A673 (cell line): Measurements from ENCODE around the gene ANKRD44. TPM values are rescaled to one million over a fixed set of nuclear protein-coding genes. Genes with fewer than 3 reads are reported as not detected.

Source experiments
- BruUV-seq: library from RNA; stranded (reverse); fragments of 400-500 nt; replicated peaks from 2 replicates; lab custom pipeline; 2021; lab: Mats Ljungman, UMichigan
- CTCF ChIA-PET: fragments of 300-600 bp; sonication (Branson Sonifier 250); formaldehyde crosslinking; loops from one replicate; lab custom pipeline; 2022; ENCODE audit warnings: antibody characterized with exemption; lab: Charles Lee
- POLR2A ChIA-PET: fragments of 300-600 bp; sonication (Branson Sonifier 250); formaldehyde crosslinking; loops from one replicate; lab custom pipeline; 2022; ENCODE audit warnings: antibody characterized with exemption; ENCODE audit not compliant: low non-redundant PET; lab: Charles Lee
- DNase-seq: peaks from one replicate; pipeline ENCODE4 v3.0.0-alpha.2; 2015; ENCODE audit warnings: low spot score
- H3K27ac ChIP-seq: fragments of 200-600 bp; sonication (generic); 2 replicates; pipeline ENCODE4 v1.5.1; 2016; ENCODE audit warnings: mixed run types, low read depth, mild to moderate bottlenecking, mixed read lengths, antibody characterized with exemption, low read length; ENCODE audit not compliant: poor library complexity, severe bottlenecking
- H3K27me3 ChIP-seq: fragments of 200-600 bp; sonication (generic); replicated peaks from 2 replicates; pipeline ENCODE4 v1.6.1; 2017; ENCODE audit warnings: mixed run types, low read depth, mild to moderate bottlenecking, mixed read lengths, antibody characterized with exemption, low read length; ENCODE audit not compliant: insufficient read depth, poor library complexity
- H3K36me3 ChIP-seq: fragments of 200-600 bp; sonication (generic); 2 replicates; pipeline ENCODE4 v1.6.1; 2016; ENCODE audit warnings: mixed run types, mild to moderate bottlenecking, mixed read lengths, antibody characterized with exemption, low read length; ENCODE audit not compliant: insufficient read depth, poor library complexity, severe bottlenecking
- H3K4me1 ChIP-seq: fragments of 200-600 bp; sonication (generic); 2 replicates; pipeline ENCODE4 v1.6.1; 2017; ENCODE audit warnings: mixed run types, mild to moderate bottlenecking, mixed read lengths, antibody characterized with exemption, low read length; ENCODE audit not compliant: insufficient read depth, poor library complexity, severe bottlenecking
- H3K4me3 ChIP-seq: fragments of 200-600 bp; sonication (generic); 2 replicates; pipeline ENCODE4 v1.5.1; 2016; ENCODE audit warnings: low read depth, mixed run types, mild to moderate bottlenecking, mixed read lengths, low read length; ENCODE audit not compliant: poor library complexity, severe bottlenecking
- H3K9me3 ChIP-seq: fragments of 200-600 bp; sonication (generic); 2 replicates; pipeline ENCODE4 v1.6.1; 2016; ENCODE audit warnings: mixed run types, low read depth, mild to moderate bottlenecking, mixed read lengths, antibody characterized with exemption, low read length; ENCODE audit not compliant: poor library complexity, severe bottlenecking
- CTCF ChIP-seq: fragments of 300-800, 200-600 bp; sonication (generic); conservative IDR thresholded peaks from 2 replicates; pipeline ENCODE4 v1.5.1; 2017; ENCODE audit warnings: low read depth, mild to moderate bottlenecking, antibody characterized with exemption, low read length, moderate library complexity, mixed read lengths
- EZH2 ChIP-seq: fragments of 200-600 bp; sonication (generic); IDR thresholded peaks from 2 replicates; pipeline ENCODE4 v1.6.1; 2017; ENCODE audit warnings: borderline replicate concordance, low read depth, mild to moderate bottlenecking, mixed read lengths, antibody characterized with exemption, low read length; ENCODE audit not compliant: poor library complexity, severe bottlenecking
- intact Hi-C: fragments of 100-400 bp; cut with micrococcal nuclease; formaldehyde crosslinking; loops from one replicate; pipeline ENCODE4 v1.10.0; 2022; ENCODE audit not compliant: unreplicated experiment
- total RNA-seq: library from RNA; stranded (reverse); gene quantifications from 2 replicates; pipeline ENCODE4 v1.2.3, GENCODE V29; 2021

Gene ANKRD44
- total RNA-seq, 1 experiment from 2014 or later, result 17.0 TPM

- Histone ChIP-seq H3K4me3 (peak overlapping the region; percentile 17), H3K36me3 (no peaks in the 10 kb centered on the region), H3K27me3 (no peaks in the 10 kb centered on the region), H3K27ac (peak overlapping the region; percentile 95), H3K4me1 (peaks cover 48% of the 10 kb centered on the region), H3K9me3 (no peaks in the 10 kb centered on the region)
- intact Hi-C loops, result no loop called here
- no peak for TF ChIP-seq EZH2
- TF ChIP-seq CTCF, result no peak
- BruUV-seq, result TSS peak; percentile 88
- CTCF ChIA-PET, result no interaction called here
- POLR2A ChIA-PET, result no interaction called here
- peak; percentile 92 for DNase-seq
Observed at GRCh38 chr2:196987649-196988364, 322.8 kb downstream of the ANKRD44 start.

GRCh38 chr2:196987298-196987648 lies 323.3 kb downstream of the ANKRD44 start:
- no peaks in the 10 kb centered on the region for H3K36me3 ChIP-seq
- peaks cover 48% of the 10 kb centered on the region for H3K4me1 ChIP-seq
- no peak for DNase-seq
- POLR2A ChIA-PET, result no interaction called here
- TF ChIP-seq CTCF, result no peak
- no peak for TF ChIP-seq EZH2
- H3K27ac ChIP-seq, result peak overlapping the region; percentile 95
- H3K9me3 ChIP-seq, result no peaks in the 10 kb centered on the region
- H3K27me3 ChIP-seq, result no peaks in the 10 kb centered on the region
- CTCF ChIA-PET, result no interaction called here
- intact Hi-C loops, result no loop called here
- no TSS peak for BruUV-seq
- H3K4me3 ChIP-seq, result peak overlapping the region; percentile 17

- intact Hi-C loops, result no loop called here
- no peak for DNase-seq
- no peaks in the 10 kb centered on the region for H3K9me3 ChIP-seq
- H3K4me1 ChIP-seq, result peaks cover 51% of the 10 kb centered on the region
- H3K27ac ChIP-seq, result no peak overlapping the region
- H3K27me3 ChIP-seq, result no peaks in the 10 kb centered on the region
- no peak for TF ChIP-seq EZH2
- no peak for TF ChIP-seq CTCF
- no TSS peak for BruUV-seq
- no peaks in the 10 kb centered on the region for H3K36me3 ChIP-seq
- POLR2A ChIA-PET, result no interaction called here
- no peak overlapping the region for H3K4me3 ChIP-seq
- CTCF ChIA-PET, result no interaction called here
Observed at GRCh38 chr2:196985511-196986183, 324.9 kb downstream of the ANKRD44 start.
